IMR-90 (cell line): ENCODE results near the gene NR2F2. TPM values are rescaled to one million over a fixed set of nuclear protein-coding genes. Genes with fewer than 3 reads are reported as not detected.

ENCODE experiments used
- ATAC-seq: fragments of 200-7000 bp; cut with Tn5 transposase; 2 replicates; pipeline ENCODE4 v1.9.1; 2020; ENCODE audit warnings: low read depth, mild to moderate bottlenecking, moderate library complexity
- BruUV-seq: library from RNA; stranded (reverse); fragments of 400-500 nt; replicated peaks from 2 replicates; lab custom pipeline; 2021; lab: Mats Ljungman, UMichigan
- CTCF ChIA-PET: fragments of 300-600 bp; formaldehyde crosslinking; extraction: SDS; loops from one replicate; lab custom pipeline; 2021; ENCODE audit warnings: antibody characterized with exemption; lab: Yijun Ruan, JAX
- POLR2A ChIA-PET: fragments of 300-600 bp; sonication (Branson Sonifier 250); formaldehyde crosslinking; loops from one replicate; lab custom pipeline; 2022; ENCODE audit warnings: antibody characterized with exemption; ENCODE audit not compliant: unreplicated experiment; lab: Charles Lee
- DNase-seq: peaks from one replicate; pipeline ENCODE4 v3.0.0; 2013
- H2AFZ ChIP-seq: replicated peaks from 2 replicates; pipeline ENCODE3; 2013; ENCODE audit warnings: low read length, mild to moderate bottlenecking; ENCODE audit not compliant: poor library complexity
- H2AK5ac ChIP-seq: 2 replicates; pipeline ENCODE4 v1.6.1; 2013; ENCODE audit warnings: low read depth, low read length, inconsistent platforms
- H2AK9ac ChIP-seq: replicated peaks from 2 replicates; pipeline ENCODE3; 2013; ENCODE audit warnings: mild to moderate bottlenecking, low read depth, low read length, moderate library complexity; ENCODE audit not compliant: poor library complexity
- H2BK120ac ChIP-seq: 2 replicates; pipeline ENCODE4 v1.6.1; 2013; ENCODE audit warnings: low read depth, low read length, inconsistent platforms
- H2BK15ac ChIP-seq: 3 replicates; pipeline ENCODE4 v1.6.1; 2013; ENCODE audit warnings: low read depth, low read length, inconsistent platforms
- H2BK20ac ChIP-seq: 2 replicates; pipeline ENCODE4 v1.6.1; 2013; ENCODE audit warnings: low read depth, mild to moderate bottlenecking, inconsistent platforms, low read length, moderate library complexity
- H2BK5ac ChIP-seq: 2 replicates; pipeline ENCODE4 v1.6.1; 2013; ENCODE audit warnings: mild to moderate bottlenecking, low read depth, low read length, inconsistent platforms; ENCODE audit not compliant: poor library complexity, severe bottlenecking
- H3K14ac ChIP-seq: replicated peaks from 2 replicates; pipeline ENCODE4 v1.6.1; 2013; ENCODE audit warnings: low read depth, low read length, inconsistent platforms
- H3K18ac ChIP-seq: 2 replicates; pipeline ENCODE4 v1.6.1; 2013; ENCODE audit warnings: low read depth, low read length, control low read depth
- H3K23ac ChIP-seq: 2 replicates; pipeline ENCODE4 v1.6.1; 2013; ENCODE audit warnings: low read depth, low read length, inconsistent platforms
- H3K27ac ChIP-seq: 2 replicates; pipeline ENCODE4 v1.5.1; 2013; ENCODE audit warnings: mild to moderate bottlenecking, control low read depth, low read length; ENCODE audit not compliant: insufficient read depth
- H3K27me3 ChIP-seq: 2 replicates; pipeline ENCODE4 v1.6.1; 2013; ENCODE audit warnings: low read length; ENCODE audit not compliant: control insufficient read depth, insufficient read depth
- H3K36me3 ChIP-seq: 2 replicates; pipeline ENCODE4 v1.6.1; 2013; ENCODE audit warnings: low read length, mixed read lengths; ENCODE audit not compliant: control insufficient read depth, insufficient read depth
- H3K4ac ChIP-seq: 2 replicates; pipeline ENCODE4 v1.6.1; 2013; ENCODE audit warnings: low read depth, low read length, inconsistent platforms
- H3K4me1 ChIP-seq: 2 replicates; pipeline ENCODE4 v1.6.1; 2013; ENCODE audit warnings: low read length, mixed read lengths; ENCODE audit not compliant: control insufficient read depth, insufficient read depth
- H3K4me2 ChIP-seq: 2 replicates; pipeline ENCODE4 v1.6.1; 2013; ENCODE audit warnings: low read depth, mild to moderate bottlenecking, control low read depth, low read length, moderate library complexity
- H3K4me3 ChIP-seq: 2 replicates; pipeline ENCODE4 v1.5.1; 2013; ENCODE audit warnings: low read depth, mild to moderate bottlenecking, control low read depth, low read length, moderate library complexity; ENCODE audit not compliant: insufficient read depth
- H3K56ac ChIP-seq: 2 replicates; pipeline ENCODE4 v1.6.1; 2013; ENCODE audit warnings: low read length, inconsistent platforms; ENCODE audit not compliant: insufficient read depth; ENCODE audit errors: extremely low read depth
- H3K79me1 ChIP-seq, 2 experiments: 2 replicates each; pipeline ENCODE4 v1.6.1; 2013; ENCODE audit warnings: low read length in 2 of 2, inconsistent platforms in 1 of 2, low read depth in 1 of 2
- H3K9ac ChIP-seq: 2 replicates; pipeline ENCODE4 v1.6.1; 2013; ENCODE audit warnings: low read depth, low read length, control low read depth
- H3K9me1 ChIP-seq: 2 replicates; pipeline ENCODE4 v1.6.1; 2013; ENCODE audit warnings: low read length, inconsistent platforms; ENCODE audit not compliant: insufficient read depth
- H3K9me3 ChIP-seq: 2 replicates; pipeline ENCODE4 v1.6.1; 2013; ENCODE audit warnings: low read length; ENCODE audit not compliant: control insufficient read depth, insufficient read depth
- H4K20me1 ChIP-seq: 2 replicates; pipeline ENCODE4 v1.6.1; 2013; ENCODE audit warnings: low read length, inconsistent platforms; ENCODE audit not compliant: insufficient read depth
- H4K5ac ChIP-seq: 2 replicates; pipeline ENCODE4 v1.6.1; 2013; ENCODE audit warnings: mild to moderate bottlenecking, low read depth, low read length, control low read depth
- H4K8ac ChIP-seq, 2 experiments: 2 replicates each; pipeline ENCODE4 v1.6.1; 2013; ENCODE audit warnings: low read depth in 2 of 2, low read length in 2 of 2, control low read depth in 1 of 2, inconsistent platforms in 1 of 2
- H4K91ac ChIP-seq: 2 replicates; pipeline ENCODE4 v1.6.1; 2013; ENCODE audit warnings: low read depth, low read length, inconsistent platforms; ENCODE audit not compliant: insufficient read depth
- RAD21 ChIP-seq: IDR thresholded peaks from 2 replicates; pipeline ENCODE4 v1.6.1; 2012; ENCODE audit warnings: low read length, improper control_type of control experiment
- RFX5 ChIP-seq: IDR thresholded peaks from 2 replicates; pipeline ENCODE4 v1.8.0; 2012; ENCODE audit warnings: low read depth, mild to moderate bottlenecking, low read length, moderate library complexity
- SMC3 ChIP-seq: fragments of 150-350 bp; IDR thresholded peaks from 2 replicates; pipeline ENCODE4 v1.6.1; 2016; ENCODE audit warnings: low read depth, mild to moderate bottlenecking, antibody characterized with exemption, low read length, moderate library complexity
- WGBS, 2 experiments: methylation state at CpG; one replicate each; pipeline versions ENCODE4 v1.1.5 to v1.1.7; 2013; ENCODE audit warnings: missing lambda C conversion rate in 2 of 2; ENCODE audit not compliant: insufficient read length in 1 of 2; ENCODE audit errors: extremely low coverage in 2 of 2; 5-methylcytosine and 5-hydroxymethylcytosine counted together
- dilution Hi-C: fragments of 300-500 bp; cut with HindIII; formaldehyde crosslinking; loops from one replicate; pipeline ENCODE4 v1.14.3; 2018; ENCODE audit warnings: low sequenced_read_pairs; ENCODE audit not compliant: unreplicated experiment
- in situ Hi-C: fragments of 300-500 bp; cut with MboI; formaldehyde crosslinking; loops from 3 replicates; pipeline ENCODE4 v1.14.3; 2019; ENCODE audit warnings: low sequenced_read_pairs, inconsistent platforms, mixed read lengths
- intact Hi-C: fragments of 100-400 bp; cut with micrococcal nuclease; formaldehyde crosslinking; loops from 2 replicates; pipeline ENCODE4 v1.10.0; 2022
- polyA plus RNA-seq, 3 experiments: library from polyadenylated mRNA; depleted of rRNA; stranded (reverse); fragments of >200 nt; gene quantifications; 2 replicates each; pipeline ENCODE4 v1.2.3, GENCODE V29; 2012; ENCODE audit warnings: low replicate concordance in 1 of 3
- total RNA-seq: library from RNA; depleted of rRNA; stranded (reverse); fragments of >200 nt; gene quantifications from 2 replicates; pipeline ENCODE4 v1.2.3, GENCODE V29; 2012

The NR2F2 gene
- total and polyA plus RNA-seq, 2 of the 4 experiments (the other 2 are of a cell fraction) = 20.3 to 161 TPM

DNA sequence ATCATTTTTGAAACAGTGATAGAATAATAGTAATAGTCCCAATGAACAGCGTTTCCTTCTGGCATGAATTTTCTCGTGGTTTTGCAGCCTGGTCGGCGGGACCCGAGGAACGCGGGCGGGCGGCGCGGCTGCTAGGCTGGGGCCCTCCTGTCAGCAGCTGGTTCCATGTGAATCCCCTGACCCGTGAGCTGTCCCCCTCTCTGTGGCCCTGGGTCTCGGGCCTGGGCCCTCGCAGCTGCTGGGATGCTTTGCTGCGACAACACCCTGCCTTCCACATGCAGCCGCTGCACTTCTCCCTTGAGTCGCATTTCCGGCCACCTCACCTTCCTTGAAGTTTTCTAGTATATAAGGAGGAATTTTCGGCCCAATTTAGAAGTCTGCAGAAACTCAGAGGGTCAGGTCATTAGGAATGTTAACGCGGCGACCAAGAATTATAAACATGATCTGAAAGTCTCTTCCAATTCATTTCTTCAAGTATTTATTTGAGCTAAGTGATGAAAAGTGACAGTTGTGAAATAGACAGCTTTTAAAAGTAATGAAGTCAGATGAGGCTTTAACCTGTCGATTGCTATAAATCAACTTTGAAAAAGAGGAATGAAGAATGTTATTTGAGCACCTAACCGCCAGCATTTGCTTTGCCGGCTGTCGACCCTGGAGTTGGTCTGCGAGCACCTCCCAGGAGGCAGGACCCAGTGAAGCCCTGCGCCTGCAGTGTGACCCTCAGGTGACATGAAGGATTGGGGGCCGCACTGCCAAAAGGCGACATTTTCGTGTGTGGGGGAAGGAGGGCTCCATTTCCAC, 27.7 kb downstream of the NR2F2 start:
- dilution Hi-C loops (no loop called here), in situ Hi-C loops (no loop called here)
- H4K5ac ChIP-seq = no peak overlapping the region; the same call in 1 of the 2 replicates

More for the DNA sequence above, 27.7 kb downstream of the NR2F2 start:
- Histone ChIP-seq H3K4me1 (peaks cover 9% of the 10 kb centered on the region; the same call in 1 of the 2 replicates), H3K9ac (no peak overlapping the region), H3K23ac (0 out of 2 replicates have a peak overlapping the region, but pooled peaks have one; percentile 18), H2BK15ac (no peak overlapping the region), H2BK120ac (no peak overlapping the region), H3K4me3 (peak overlapping the region; percentile 75; the same call in 1 of the 2 replicates), H2AFZ (peak overlapping the region; percentile 35), H3K27ac (peak overlapping the region; percentile 55; the same call in 1 of the 2 replicates), H2AK5ac (no peak overlapping the region), H3K4ac (peak overlapping the region; percentile 26; the same call in 1 of the 2 replicates), H3K79me1 (peaks cover 23 to 50% of the 10 kb centered on the region in 2 experiments), H2BK20ac (no peak overlapping the region), H3K56ac (no peak overlapping the region), H4K91ac (peak overlapping the region; percentile 20; the same call in 1 of the 2 replicates), H3K36me3 (no peaks in the 10 kb centered on the region), H2AK9ac (peak overlapping the region; percentile 14), H3K27me3 (no peaks in the 10 kb centered on the region), H3K14ac (no peak overlapping the region), H4K20me1 (no peaks in the 10 kb centered on the region), H3K9me1 (no peaks in the 10 kb centered on the region), H3K18ac (no peak overlapping the region), H2BK5ac (no peak overlapping the region), H3K4me2 (peak overlapping the region; percentile 95), H3K9me3 (no peaks in the 10 kb centered on the region), H4K8ac (peak overlapping the region; percentile 18 to 54; a peak in 1 of 4 replicates)
- WGBS, 2 experiments = 91% methylated on average over 10 of the region's 31 CpGs; no CpG with 5 or more reads in 1 of the 2 experiments
- ChIA-PET CTCF (interaction anchor here (0.7 kb wide), 3 partner anchors 10 to 1099 kb away, joined by 3 read pairs; no protein-coding TSS in a partner anchor), POLR2A (no interaction called here)
- no TSS peak for BruUV-seq
- DNase-seq = no peak
- no peak for TF ChIP-seq RAD21
- TF ChIP-seq RFX5 = no peak
- no peak for TF ChIP-seq SMC3
- intact Hi-C loops = loop anchor here (5.0 to 10.0 kb wide), 2 partner anchors 224 to 1937 kb away; no protein-coding TSS in a partner anchor
- ATAC-seq = no peak
